Left ventricle myocardium superior (tissue), 1 donor: ENCODE measurements around the gene PPP1R1C. TPM values are rescaled to one million over a fixed set of nuclear protein-coding genes. Genes with fewer than 3 reads are reported as not detected.

Experiments used
- ATAC-seq: fragments of 200-7000 bp; cut with Tn5 transposase; one replicate; pipeline ENCODE4 v1.9.1; 2020; ENCODE audit warnings: mild to moderate bottlenecking, moderate library complexity
- DNase-seq: peaks from one replicate; pipeline ENCODE4 v3.0.0-alpha.2; 2020
- intact Hi-C: fragments of 100-400 bp; cut with micrococcal nuclease; formaldehyde crosslinking; loops from one replicate; pipeline ENCODE4 v1.11.0; 2022
- total RNA-seq: library from RNA; stranded (reverse); fragmentation: NEBNext Ultra II Directional; extraction: Animal tissue kit (Norgen Biotek cat#: 25700); gene quantifications from one replicate; pipeline ENCODE4 v1.2.1, GENCODE V29; 2021
- donor health status: DM: no; HTN: yes; CAD: no; lungs with severe emphysema.

PPP1R1C gene
- total RNA-seq, 1 donor from 2014 or later, result 25.2 TPM

DNA sequence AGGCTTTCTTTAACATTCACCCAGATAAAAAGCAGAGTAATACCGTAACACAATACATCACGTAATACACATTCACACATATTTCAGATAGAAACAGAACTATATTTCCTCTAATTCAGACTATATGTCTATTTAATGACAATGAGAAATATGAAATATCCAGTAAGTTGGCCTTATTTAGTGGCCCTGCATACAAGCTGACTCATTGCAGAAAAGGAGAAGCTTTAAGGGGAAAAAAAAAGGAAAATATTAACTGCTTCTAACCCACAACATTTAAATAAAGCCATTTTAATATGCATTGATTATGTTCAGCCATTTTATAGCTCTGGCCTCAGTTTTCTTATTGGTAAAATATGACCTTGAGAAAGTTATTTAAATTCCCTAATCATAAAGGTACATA lies 94.8 kb downstream of the PPP1R1C start:
- intact Hi-C loops, result no loop called here

DNA sequence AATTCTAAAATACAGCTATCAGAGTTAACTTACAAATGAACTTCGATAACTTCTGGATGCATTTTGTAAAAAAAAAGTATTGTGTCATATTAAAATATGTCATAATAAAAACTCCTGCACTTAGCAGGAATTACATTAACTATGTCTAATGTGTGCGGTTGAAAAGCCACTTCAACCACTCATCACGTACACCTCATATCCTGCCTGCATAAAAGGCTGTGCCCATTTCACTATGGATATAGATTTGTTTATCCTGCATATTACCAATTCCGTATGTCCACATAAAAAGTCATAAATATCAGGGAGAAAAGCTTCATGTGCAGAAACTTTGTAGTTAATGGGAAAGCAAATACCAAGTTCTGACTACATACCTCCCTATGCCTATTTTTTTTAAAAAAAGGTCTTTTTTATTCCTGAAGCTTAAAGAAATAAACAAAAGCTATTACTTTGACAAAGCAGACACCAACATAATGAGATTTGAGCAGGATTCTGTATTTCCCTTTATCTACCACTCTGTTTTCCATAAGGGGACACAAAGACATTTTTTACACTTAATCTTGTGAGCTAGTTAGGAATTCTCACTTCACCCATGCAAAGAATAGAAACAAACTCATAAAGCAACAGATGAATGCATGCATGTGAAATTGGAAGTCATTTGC lies 96.1 kb downstream of the PPP1R1C start:
- intact Hi-C loops, result no loop called here
- ATAC-seq (no peak), DNase-seq (no peak)

More for the DNA sequence above, 94.8 kb downstream of the PPP1R1C start:
- no peak for ATAC-seq
- DNase-seq, result no peak

DNA sequence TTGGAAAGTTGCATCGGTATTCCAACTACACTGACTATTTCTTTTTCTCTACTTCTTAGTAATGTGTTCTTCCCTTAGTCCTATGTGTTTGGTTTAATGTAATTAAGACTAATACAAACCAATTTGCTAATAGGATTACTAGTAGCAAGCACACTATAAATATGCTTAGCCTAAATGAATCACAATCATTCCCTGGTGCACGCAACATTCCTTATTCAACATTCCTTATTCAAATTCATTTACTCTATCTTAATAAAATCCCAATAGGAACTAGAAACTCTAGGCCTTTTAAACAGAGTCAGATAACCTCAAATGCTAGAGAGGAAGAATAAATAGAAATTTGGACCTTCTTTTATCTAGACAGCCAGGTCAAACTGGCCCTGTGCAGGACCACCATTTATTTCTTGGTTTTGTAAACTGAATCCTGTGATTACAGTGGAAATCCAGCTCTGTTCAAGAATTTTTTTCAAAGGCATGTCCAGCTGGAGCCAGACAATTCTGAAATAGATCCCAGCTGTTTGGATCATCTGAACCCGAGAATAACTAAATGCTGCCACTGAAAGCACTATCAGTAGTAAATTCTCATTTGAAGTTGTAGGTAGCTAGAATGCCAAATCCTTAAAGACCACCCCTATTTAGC lies 103.1 kb downstream of the PPP1R1C start:
- ATAC-seq (peak; percentile 48), DNase-seq (no peak)
- intact Hi-C loops, result no loop called here

DNA sequence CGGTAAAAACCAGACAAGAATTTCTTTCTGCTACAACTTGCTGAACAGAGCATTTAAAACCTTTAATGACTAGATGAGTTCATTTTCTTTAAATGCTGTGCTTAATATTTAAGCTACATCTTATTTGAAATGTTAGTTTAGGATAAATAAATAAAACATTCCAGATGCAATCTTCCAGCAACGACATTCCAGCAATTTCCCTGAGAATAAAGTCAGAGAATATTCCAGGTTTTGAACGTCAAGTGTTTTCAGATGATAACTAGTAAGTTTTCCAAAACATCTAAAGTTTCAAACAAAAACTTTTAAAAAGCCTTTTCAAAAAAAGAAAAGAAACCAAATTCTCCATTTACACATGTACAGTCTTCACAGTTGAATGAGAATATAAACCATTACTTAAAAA lies 104.8 kb downstream of the PPP1R1C start:
- intact Hi-C loops, result no loop called here
- ATAC-seq (no peak), DNase-seq (no peak)

DNA sequence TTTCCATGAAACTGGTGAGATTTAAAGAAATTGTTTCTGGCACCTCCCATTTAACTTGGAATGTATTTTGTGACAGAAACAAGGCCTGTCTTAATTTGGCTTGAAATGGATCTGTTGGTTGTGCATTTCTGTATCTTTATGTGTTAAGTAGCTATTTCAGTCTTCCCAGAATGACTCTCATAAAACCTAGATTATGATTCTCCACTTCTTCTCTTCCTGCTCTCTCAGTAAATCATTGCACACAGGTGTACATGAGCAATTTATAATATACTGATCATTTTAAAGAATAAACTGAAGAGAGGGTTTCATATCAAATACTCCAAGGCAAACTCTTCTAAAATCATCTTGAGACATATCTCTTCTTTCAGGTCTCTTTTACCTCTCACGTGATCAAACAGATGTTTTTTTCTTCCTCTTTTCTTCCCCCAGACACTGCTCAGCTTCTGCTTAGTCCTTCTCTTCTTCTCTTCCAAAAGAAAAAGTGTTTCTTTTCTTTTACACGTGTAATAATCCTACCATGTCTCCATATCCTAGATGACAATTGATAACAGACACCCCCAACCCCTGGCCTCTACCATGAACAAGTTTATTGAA lies 112.0 kb downstream of the PPP1R1C start:
- intact Hi-C loops, result no loop called here
- no peak for ATAC-seq

DNA sequence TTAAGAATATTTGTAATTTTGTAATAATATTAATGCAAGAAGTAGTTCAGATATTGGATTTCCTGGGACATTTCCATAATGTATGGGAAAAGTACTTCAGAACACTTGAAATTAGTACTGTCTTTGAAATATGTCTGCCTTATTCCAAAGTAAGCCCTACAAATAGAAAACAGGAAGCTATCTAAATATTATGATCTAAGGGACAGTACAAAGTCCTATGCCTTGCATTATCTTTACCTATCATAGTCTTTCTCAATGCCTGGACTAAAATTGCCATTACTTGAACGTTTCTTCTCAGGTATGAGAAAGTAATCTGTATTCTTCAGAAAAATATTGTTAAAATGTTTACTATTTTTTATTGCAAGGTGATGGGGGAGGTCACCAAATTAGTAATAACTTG lies 113.0 kb downstream of the PPP1R1C start:
- ATAC-seq, result no peak
- DNase-seq, result no peak
- intact Hi-C loops, result no loop called here

More for the DNA sequence above, 112.0 kb downstream of the PPP1R1C start:
- no peak for DNase-seq

DNA sequence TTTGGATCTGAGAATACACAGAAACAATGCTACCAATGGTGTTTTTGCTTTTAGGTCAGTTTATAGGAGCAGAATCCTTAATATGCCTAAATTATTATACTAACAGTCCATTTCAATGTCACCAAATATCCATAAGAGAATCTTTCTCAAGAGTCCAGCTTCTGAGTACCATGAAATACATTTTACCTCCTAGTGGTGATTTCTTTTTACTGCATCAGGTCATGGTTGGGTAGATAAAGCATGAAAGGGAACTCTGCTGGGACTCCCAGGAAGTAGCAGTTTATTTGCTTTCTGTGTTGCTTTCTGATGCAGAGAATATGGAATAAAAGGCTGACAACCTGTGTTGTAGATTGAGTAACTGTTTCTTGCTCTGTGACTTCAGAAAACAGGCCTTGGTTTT lies 115.6 kb downstream of the PPP1R1C start:
- intact Hi-C loops, result no loop called here
- ATAC-seq (no peak), DNase-seq (no peak)

DNA sequence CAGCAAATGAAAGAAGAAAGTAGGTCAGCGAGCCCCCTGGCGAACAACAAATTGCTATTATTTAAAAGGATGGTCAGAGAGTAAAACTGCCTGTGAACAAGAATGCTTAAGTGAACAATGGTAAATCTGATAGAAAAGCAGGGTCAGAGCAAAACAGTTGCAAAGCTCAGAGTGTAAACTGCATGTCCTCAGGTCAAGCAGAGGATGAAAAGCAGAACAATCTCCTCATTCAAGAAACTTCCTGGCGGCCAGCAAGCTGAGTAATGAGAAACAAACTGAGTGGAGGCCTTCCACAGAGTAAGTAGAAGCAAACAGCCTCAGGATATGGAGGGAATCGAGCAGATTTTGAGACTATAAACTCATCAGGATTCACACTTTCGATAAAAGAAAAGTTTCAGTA lies 117.9 kb downstream of the PPP1R1C start:
- DNase-seq, result no peak
- ATAC-seq, result no peak
- intact Hi-C loops, result no loop called here

DNA sequence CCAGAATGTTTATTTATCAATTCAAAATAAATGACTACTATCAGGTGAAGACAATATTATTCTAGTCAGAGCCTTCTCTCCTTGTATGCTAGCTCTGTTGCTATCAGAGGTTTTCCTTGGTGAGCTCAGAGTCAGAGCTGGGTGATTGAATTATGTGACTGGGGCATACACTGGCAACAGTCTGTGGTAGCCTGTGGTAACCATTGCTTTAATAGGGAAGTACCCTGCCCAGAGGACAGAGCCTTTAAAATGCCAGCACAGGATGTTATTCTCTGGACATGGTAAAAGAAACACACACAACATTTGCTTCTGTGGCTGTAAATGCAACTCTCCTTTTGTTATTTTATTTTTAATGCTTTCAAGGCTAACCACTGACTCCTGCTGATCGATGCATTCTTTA lies 124.7 kb downstream of the PPP1R1C start:
- ATAC-seq, result peak; percentile 47
- DNase-seq, result no peak
- intact Hi-C loops, result no loop called here

DNA sequence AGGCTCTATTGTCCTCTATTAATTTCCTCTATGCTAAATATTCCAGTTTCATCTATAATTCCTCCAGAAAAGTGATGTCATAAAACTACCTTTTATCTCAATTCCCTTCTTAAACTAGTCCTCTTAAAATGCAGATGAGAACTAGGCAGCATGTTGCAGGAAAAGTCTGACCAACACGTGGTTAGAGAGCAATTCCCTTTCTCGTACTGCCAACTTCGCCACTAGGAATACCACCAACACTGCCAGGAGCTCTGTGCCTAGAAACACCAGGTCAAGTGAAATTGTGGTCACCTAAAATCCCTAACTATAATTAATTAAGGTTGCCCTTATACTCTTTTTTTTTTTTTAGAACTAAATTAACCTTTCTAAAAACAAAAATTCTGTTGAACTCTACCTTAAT lies 127.7 kb downstream of the PPP1R1C start:
- DNase-seq, result no peak
- peak; percentile 71 for ATAC-seq
- intact Hi-C loops, result no loop called here

DNA sequence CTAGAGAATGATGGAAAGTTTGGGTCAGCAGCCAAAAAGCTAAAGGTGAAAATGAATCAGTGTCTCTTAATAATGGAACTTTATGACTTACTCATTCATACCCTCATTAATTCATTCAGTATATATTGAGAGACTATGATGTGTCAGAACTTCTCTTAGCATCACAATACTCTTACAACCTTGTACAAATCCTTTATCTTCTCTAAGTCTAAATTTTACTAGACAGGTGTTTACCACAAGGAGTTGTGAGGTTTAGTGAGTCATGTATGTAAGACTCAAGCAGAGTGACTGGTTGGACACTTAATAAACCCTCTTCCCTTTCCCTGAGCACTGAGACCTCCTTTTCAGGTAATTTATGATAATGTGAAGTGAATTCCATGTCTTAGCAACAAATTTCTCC lies 129.6 kb downstream of the PPP1R1C start:
- intact Hi-C loops, result no loop called here
- DNase-seq (no peak), ATAC-seq (no peak)

DNA sequence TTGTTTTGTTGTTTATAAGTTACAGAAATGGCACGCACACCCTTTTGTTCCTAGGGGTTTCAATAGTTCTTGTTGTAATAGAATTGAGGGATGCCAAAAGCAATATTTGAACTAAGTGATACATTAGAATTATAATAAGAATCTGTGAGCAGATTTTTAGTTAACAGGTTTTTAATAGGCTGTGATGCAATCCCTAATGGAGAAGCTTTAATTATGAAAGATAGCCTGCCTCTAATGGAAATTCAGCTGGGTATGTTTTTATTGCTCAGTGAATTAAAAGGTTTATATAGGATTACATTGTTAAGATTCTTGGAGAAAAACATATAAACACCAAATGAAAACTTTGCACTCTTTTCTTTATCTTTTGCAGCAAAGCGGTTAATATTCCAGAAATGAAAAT lies 131.1 kb downstream of the PPP1R1C start:
- no peak for ATAC-seq
- intact Hi-C loops, result no loop called here
- DNase-seq, result no peak

DNA sequence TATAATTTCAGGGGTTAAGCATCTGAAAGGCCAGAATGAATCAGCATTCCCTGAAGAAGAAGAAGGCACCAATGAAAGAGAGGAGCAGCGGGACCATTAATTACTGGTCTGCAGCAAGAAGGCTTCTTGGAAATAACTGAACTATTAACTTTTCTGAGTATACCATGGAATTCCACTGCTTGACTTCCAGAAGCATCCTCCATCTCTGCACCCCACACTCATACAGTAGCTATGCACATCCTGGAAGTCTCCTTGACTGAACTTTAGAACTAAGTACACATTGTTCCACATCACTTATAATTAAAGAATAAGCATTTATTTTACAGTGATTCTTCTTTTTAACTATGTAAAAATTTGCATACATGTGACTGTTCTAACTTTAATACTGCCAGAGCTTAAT lies 131.5 kb downstream of the PPP1R1C start:
- intact Hi-C loops, result no loop called here
- ATAC-seq, result no peak

DNA sequence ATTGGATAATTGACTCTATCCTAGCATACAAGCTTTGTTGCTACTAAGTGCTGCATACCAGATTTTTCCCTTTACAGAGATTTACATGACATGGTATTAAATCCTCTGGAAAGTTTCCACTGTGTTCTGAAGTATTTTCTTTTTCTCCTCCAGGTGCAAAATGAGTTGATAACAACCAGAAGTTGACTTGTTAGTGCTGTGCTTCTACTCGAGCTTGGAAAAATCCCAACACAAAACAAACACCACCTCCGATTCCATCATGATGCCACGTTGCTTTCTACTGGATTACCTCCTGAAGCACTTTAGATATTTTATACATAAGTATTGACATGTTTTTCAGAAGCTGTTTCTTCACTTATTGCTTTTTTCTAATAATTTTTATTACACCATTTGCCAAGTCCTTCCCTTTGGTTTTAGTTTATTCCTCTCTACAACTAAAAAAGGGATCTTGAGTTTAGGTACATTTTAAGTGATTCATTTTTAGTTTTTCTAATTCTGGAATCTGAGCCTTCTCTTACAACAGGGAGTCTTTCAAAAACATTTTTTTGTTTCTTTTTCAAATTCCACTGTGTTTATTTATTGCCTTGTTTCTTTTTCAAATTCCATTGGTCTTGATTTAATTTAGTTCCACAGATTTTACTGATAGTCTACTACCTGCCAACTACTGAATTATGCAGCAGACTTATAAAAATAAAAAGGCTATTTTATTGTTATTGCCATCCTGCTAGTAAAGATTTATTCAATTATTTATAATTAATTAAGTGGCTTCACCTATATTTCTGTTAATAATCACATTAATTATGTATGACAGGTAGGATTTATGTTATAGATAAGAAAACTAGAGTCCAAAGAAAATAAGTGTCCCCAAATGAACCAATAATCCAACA lies 143.4 kb downstream of the PPP1R1C start:
- no peak for ATAC-seq
- no peak for DNase-seq
- intact Hi-C loops, result no loop called here

More for the DNA sequence above, 131.5 kb downstream of the PPP1R1C start:
- DNase-seq, result no peak

DNA sequence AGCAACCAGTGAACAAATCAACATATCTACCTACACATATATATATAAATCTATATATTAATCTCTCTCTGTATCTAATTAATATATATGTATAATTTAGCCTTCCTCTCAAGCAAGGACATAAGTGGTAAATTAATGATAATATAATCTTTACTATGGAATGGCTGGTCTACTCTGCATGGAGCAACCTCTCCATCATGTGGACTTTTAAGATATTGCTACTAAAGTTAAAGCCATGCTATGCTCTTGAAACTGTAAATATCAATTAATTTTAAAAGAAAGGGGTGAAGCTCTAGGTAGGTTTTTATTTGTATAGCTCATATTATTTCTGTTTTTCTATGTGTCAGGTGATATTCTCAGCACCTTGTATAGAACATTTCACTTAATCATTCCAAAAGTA lies 147.0 kb downstream of the PPP1R1C start:
- intact Hi-C loops, result no loop called here
- DNase-seq, result no peak

DNA sequence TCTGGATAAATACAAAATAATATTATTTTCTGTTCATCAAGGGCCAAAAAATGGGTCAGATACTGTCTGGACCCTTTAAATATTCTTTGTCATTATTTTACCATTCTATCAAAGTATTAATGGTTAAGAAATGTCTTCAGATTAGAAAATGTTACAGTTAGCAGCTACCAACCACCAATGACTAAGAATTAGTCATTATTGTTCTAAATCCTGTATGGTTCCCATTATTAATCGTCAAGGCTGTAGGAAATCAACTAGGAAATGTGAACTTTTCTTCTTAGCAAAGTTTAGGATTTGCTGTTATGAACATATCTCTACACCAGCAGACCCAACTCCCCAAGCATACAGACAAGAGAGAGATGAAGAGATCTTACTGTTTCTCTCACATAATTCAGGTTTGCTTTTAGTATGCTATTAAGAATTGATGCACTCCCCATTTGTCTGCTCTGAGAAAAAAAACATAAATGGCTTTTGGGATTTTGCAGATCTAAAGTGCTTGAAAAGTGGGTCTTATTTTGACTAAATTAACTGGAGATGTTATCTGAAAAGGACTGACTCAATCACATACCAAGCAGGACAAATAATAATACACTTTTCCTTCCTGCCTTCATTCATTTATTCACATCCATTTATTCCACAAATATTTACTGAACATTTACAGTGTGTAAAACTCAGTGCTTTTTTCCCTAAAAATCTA lies 147.7 kb downstream of the PPP1R1C start:
- no peak for DNase-seq
- no peak for ATAC-seq
- intact Hi-C loops, result no loop called here

More for the DNA sequence above, 147.0 kb downstream of the PPP1R1C start:
- ATAC-seq, result no peak

DNA sequence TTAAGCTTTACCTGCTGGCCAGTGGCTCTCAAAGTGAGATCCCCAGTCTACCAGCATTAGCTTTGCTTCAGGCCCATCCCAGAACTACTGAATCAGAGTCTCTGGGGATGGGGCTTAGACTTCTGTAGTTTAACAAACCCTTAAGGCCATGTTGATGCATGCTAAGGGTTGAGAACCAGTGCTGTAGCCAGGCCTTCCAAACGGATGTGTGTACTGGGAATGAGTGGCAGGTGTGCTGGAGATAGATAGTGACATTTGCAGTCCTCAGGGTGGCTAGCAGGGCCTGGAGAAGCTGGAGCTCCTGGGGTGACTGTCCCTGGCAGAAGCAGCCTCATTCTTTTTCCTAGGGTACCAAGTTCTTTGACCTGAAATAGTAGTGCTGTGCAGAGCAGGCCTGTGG lies 148.5 kb downstream of the PPP1R1C start:
- DNase-seq (no peak), ATAC-seq (no peak)
- intact Hi-C loops, result no loop called here

DNA sequence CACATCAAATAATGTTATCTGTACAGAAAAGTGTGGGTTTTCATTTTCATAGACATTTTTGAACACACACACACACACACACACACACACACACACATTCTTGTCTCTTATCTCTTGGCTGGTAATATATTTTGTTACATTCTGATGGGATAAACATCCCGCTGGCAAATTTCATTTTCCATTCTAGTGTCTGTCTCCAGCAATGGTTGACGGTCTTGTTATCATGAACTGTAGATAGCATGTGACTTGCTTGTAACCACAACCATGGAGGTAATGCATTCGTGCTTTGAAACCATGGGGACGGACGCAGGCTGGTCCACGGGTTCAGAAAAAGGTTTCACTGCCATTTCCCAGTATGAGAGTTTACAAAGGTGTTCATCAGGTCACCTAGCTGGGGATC lies 156.4 kb downstream of the PPP1R1C start:
- ATAC-seq (peak; percentile 29), DNase-seq (no peak)
- intact Hi-C loops, result no loop called here

DNA sequence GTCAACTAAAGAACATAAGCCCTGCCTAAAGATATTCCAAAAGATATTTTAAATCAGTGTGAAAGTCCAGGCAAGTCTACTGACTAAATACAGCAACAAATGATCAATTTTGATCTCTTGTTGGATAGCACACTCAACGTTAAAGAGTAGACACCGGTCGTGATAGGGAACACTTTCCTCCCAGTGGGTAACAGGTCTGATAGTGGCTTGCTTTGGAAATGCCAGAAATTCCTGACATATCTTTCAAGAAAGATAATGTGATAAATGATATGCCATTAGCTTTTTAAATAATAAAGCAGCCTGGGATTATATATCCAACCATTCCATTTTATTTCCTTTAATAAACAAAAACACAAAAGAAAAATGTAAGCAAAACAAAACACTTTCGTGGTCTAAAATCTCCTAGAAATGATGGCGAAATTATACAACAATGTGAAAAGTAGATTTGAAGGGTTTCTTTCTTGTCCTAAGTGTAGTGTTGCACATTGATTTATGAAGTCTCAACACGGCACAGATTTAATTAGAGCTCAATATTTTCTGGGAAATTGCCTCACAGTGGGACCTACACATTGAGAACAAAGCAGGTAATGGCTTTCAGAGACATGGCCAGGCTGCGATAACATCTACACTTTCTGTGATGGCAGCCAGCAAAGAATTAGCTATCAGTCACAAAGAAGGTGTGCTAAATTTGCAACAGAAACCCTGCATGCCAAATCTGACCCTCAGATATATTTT lies 158.6 kb downstream of the PPP1R1C start:
- DNase-seq (no peak), ATAC-seq (no peak)
- intact Hi-C loops, result no loop called here
